Hypothalamus (tissue), 51 donors: ENCODE data around the gene OSBPL9.
A peak's percentile ranks its signal among the peaks of the same experiment; 100 is the strongest.

Source experiments
- DNase-seq, 51 donors: peaks; one replicate each; lab custom pipeline; 2025; lab: John Stamatoyannopoulos, UW

OSBPL9 gene

GRCh38 chr1:51663105-51663504 is 46.2 kb downstream of the OSBPL9 start:
- no peak for DNase-seq

- DNase-seq, result no peak
These were observed 46.8 kb downstream of the OSBPL9 start for GRCh38 chr1:51663721-51664120.

GRCh38 chr1:51664421-51665240 is 47.7 kb downstream of the OSBPL9 start:
- DNase-seq, result no peak

- no peak for DNase-seq
These were observed 49.6 kb downstream of the OSBPL9 start for GRCh38 chr1:51666478-51666877.

- DNase-seq, result no peak
These were observed 50.7 kb downstream of the OSBPL9 start for GRCh38 chr1:51667561-51667960.

GRCh38 chr1:51669272-51669671 is 52.4 kb downstream of the OSBPL9 start:
- peak in 1 of 51 donors; percentile 19 for DNase-seq

GRCh38 chr1:51669816-51670215 is 52.9 kb downstream of the OSBPL9 start:
- no peak for DNase-seq

GRCh38 chr1:51671527-51672325 is 54.8 kb downstream of the OSBPL9 start:
- DNase-seq, result no peak

GRCh38 chr1:51673279-51673678 is 56.4 kb downstream of the OSBPL9 start:
- no peak for DNase-seq

- no peak for DNase-seq
These were observed 58.4 kb downstream of the OSBPL9 start for GRCh38 chr1:51675177-51675780.

- no peak for DNase-seq
These were observed 62.5 kb downstream of the OSBPL9 start for GRCh38 chr1:51679435-51679834.

GRCh38 chr1:51684776-51685175 is 67.9 kb downstream of the OSBPL9 start:
- DNase-seq, result no peak

- DNase-seq, result peak in 1 of 51 donors; percentile 41
These were observed 69.6 kb downstream of the OSBPL9 start for GRCh38 chr1:51686450-51686849.

- DNase-seq, result no peak
These were observed 72.2 kb downstream of the OSBPL9 start for GRCh38 chr1:51689075-51689440.

GRCh38 chr1:51689643-51690042 is 72.8 kb downstream of the OSBPL9 start:
- no peak for DNase-seq

- no peak for DNase-seq
These were observed 73.5 kb downstream of the OSBPL9 start for GRCh38 chr1:51690285-51690961.

- DNase-seq, result no peak
These were observed 75.0 kb downstream of the OSBPL9 start for GRCh38 chr1:51691920-51692319.

GRCh38 chr1:51693419-51694155 is 76.7 kb downstream of the OSBPL9 start:
- DNase-seq, result no peak

- no peak for DNase-seq
These were observed 80.3 kb downstream of the OSBPL9 start for GRCh38 chr1:51697166-51697565.

GRCh38 chr1:51699391-51699790 is 82.5 kb downstream of the OSBPL9 start:
- DNase-seq, result no peak
